AG20443 (cell line): ENCODE results near the gene MYL6B.
"Not testable (repeated sequence)": the region's sequence is repeated elsewhere in the genome, so short reads cannot be mapped to it uniquely, and the experiment has no call there.

ENCODE experiments used
- DNase-seq: peaks from one replicate; pipeline ENCODE4 v3.0.0; 2012; ENCODE audit warnings: low spot score, mixed read lengths

MYL6B gene

DNA sequence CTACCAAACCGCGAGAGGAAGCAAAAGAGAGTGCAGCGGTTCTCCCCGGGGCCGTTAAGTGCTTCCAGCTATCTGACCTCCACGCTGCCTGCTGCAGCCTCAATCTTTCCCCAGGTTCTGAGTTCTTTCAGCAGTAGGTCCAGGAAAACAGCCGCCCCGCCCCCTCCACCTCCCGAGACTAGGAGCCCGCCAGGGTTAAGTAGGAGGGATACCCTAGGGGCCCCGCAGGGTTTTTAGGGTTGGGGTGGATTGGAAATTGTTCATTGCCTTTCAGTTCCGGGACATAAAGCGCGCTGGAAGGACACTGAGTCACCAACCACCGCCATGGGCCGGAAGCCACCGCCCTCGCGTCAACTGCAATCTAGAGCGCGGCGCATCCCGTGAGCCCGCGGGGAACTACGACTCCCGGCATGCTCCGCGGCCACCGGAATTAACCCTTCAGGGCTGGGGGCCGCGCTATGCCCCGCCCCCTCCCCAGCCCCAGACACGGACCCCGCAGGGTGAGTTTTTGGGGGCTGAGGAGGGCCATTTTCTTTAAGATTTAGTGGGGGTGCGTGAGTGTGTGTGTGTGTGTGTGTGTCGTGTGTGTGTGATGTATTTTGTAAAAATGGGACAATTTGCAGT, at the start of gene MYL6B:
MYL6B (plus strand) TSS at position 456 of the 624 bp plus-strand sequence. CDS start 1,332 bp downstream, outside the sequence.
- peak; percentile 96 for DNase-seq

DNA sequence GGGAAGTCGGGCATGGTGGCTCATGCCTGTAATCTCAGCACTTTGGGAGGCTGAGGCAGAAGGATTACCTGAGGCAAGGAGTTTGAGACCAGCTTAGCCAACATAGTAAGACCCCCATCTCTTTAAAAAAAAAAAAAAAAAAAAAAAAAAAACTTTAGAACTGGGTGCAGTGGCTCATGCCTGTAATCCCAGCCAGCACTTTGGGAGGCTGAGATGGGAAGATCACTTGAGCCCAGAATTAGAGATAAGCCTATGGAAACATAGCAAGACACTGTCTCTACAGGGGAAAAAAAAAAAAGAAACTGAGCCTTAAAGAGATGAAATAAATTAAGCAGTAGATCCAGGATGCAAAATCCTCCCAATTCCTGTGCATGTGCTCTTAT, 49.7 kb upstream of the MYL6B start:
- DNase-seq: no peak

DNA sequence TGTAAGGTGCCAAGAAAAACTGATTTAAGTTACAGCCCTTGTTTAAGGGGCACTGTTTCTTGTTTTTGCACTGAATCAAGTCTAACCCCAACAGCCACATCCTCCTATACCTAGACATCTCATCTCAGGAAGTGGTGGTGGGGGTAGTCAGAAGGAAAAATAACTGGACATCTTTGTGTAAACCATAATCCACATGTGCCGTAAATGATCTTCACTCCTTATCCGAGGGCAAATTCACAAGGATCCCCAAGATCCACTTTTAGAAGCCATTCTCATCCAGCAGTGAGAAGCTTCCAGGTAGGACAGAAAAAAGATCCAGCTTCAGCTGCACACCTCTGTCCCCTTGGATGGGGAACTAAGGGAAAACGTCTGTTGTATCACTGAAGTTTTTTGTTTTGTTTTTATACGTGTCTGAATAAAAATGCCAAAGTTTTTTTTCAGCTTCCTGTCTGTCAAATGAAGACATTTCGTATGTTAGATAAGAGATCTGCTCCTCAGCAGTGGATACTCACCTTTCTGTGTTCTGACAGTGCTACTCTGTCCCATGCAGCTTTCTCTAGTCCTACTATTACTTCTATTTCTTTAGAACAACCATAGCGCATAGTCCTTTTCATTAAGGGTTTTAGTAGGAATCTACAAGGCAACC, 49.2 kb upstream of the MYL6B start:
- no peak for DNase-seq

DNA sequence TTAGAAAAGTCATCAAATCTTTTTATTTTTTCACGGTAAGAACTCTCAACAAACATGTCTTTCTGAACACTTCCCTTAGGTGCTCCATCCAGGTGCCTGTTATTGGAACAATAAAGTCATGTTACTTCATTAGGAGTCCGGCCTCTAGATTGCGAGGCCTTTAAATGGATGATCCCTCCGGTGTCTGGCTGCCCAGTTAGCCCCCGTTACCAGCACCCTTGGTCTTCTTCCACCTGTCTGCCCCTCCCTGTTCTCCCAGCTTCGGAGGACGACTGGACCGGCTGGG, 48.6 kb upstream of the MYL6B start:
- no peak for DNase-seq

DNA sequence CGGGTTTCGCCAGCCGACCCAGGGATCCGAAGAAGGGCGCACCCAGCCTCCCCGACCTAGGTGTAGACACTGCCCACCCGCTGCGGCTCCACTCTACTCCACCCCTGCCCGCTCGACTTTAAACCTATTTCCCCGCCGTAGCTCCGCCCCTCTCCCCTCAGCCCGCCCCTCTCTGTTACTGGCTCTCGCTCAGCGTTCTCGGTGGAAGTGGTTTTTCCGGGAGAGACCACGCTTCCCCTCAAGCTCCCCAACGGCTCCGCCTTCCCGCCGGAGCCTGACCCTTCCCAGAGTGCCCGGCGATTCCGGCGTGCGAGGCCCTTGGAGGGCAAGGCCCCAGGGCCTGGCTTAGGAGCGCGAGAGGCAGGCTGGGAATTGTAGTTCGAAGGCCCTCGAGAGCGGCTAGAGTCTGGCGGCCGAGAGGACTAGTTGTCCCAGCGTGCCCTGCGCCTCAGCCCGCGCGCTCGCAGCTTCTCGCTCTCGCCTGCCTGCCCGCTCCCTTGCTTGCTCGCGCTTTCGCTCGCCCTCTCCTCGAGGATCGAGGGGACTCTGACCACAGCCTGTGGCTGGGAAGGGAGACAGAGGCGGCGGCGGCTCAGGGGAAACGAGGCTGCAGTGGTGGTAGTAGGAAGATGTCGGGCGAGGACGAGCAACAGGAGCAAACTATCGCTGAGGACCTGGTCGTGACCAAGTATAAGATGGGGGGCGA, 48.1 kb upstream of the MYL6B start, which contains the start of gene PA2G4:
PA2G4 (plus strand) TSS at position 451 of the 706 bp plus-strand sequence; CDS start at position 630, 179 bp downstream.
- DNase-seq: peak; percentile 98

DNA sequence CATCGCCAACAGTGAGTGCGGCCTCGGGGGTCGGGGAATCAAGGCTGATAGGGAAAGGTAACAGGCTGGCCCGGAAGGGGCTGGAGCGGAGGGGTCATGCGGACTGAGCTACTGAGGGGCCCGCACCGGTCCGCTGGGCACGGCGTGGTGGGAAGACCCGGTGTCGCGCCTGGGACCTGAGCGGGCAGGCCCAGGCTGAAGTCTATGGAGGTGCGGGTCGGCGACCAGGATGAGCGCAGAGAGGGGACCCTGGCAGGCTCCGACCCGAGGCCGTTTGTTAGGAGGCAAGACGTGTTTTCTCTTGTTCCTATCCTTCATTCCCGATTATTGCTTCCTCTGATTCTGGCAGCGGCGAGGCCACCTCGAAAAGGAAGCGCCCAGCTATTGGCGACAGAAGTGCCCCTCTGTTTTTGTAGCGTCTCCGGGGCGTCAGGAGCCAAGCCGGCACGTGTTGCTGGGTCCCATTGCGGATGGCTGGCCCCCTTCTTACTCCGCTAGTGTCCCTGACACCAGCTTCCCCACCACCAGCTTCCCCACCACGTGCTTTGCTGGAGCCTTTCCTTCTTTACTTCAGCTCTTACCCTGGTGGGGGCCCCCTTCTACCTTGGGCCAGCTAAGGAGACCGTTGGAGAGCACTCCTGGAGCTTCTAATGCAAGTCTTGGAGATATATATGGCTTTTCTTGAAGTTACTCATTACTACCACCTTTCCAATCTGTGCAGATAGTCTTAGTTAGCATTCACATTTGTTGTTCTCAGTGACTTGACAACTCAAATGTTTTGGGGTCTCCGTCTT, 47.4 kb upstream of the MYL6B start:
- DNase-seq: peak; percentile 25

DNA sequence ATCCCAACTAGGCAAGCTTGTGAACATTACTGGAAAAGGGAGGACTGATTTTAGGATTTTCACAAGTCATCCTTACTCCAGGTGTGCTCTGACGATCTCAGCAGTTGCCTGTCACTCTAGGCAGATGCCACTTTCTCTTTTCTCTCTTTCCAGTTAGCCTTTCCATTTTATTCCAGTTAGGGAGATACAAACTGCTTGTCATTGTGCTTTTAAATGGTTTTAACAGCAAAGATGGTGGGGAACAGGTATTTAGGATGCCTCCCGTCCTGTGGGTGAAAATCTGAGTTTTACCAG, 46.8 kb upstream of the MYL6B start:
- DNase-seq: no peak

DNA sequence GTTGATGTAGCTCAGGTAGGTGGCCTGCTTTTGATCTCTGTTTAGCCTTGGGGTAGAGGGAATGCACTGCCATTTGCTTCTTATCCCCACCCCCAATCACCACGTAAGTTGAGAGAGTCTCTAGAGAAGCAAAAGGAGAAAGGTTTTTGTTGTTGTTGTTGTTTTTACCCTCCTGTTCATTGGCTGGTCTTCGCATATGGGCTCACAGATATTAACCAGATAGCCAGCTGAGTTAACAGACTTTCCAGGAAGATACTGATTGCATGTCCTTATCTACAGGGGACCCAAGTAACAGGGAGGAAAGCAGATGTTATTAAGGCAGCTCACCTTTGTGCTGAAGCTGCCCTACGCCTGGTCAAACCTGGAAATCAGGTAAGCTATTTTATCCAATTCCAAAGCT, 45.1 kb upstream of the MYL6B start:
- DNase-seq: no peak

DNA sequence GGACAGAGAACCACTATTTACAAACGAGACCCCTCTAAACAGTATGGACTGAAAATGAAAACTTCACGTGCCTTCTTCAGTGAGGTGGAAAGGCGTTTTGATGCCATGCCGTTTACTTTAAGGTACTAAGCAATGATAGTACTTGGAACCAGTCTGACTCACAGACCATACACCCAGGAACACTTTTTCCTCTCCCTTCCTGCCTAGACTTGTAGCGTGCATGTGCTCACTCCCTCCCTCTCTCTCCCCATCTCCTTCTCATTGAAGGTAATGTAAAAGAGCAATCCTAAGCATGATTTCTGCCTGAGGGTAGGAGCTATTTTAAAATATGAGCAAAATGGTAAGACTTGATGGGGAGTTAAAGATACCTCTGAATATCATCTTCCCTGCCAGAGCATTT, 41.8 kb upstream of the MYL6B start:
- no peak for DNase-seq

DNA sequence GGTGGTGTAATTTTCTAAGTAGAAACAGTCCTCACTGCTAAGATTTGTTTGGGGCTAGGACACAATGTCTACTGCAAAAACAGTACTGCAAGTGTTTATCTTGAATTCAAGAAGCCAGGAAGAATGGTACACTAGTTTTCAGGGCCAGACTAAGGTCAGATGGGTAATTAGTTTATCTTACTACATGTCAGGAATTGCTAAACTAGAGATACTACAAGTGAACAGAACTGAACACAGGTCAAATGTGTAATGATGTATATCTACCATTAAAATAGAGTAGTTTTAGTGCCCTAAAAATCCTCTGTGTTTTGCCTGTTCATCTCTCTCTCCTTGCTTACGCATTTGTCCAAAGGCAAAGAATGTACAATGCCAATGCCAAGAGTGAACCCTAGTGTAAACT, 38.3 kb upstream of the MYL6B start:
- DNase-seq: no peak

DNA sequence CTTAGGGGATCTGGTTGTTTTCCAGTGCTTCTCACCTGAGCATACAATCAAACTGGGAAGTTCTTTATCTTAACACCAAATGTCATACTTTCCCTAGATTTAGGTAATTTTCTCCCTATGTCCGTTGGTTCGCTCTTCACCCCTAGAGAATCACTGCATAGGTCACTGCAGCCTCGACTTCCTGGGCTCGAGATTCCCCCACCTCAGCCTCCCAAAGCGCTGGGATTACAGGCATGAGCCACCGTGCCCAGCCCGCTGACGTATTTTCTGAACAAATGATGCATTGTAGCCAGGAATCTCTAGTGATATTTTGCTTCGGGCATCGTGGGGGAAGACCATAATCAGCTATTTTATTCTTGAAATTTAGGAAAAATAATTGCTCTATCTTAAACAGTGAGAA, 37.1 kb upstream of the MYL6B start:
- DNase-seq: no peak

DNA sequence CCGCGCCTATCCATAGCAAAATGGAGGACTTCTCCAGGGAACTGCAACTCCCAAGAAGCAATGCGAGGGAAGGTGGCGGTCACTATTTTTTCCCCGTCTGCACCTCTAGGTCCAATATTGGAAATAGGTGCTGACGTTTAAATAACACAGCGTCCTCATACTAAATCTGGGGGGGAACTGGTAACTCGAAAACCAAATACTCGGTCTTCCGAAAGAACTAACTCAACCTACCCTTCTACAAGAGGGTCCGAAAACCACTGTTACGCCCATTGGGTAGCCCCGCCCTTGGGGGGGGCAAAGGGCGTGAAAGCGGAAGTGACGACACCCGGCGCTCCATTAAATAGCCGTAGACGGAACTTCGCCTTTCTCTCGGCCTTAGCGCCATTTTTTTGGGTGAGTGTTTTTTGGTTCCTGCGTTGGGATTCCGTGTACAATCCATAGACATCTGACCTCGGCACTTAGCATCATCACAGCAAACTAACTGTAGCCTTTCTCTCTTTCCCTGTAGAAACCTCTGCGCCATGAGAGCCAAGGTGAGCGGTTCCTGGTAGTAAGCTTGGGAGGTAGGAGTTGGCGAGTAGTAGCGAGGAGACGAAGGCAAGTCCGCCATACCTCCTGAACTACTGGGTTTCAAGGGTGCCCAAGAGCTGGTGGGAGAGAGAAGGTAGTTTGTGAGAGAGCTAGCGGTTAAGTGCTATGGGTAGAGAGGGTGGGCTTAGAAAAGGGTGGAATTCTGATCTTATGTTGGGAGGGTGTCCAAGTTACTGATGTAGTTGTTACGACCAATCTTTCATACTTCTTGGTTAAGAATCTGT, 35.9 kb upstream of the MYL6B start, which contains the start of gene RPL41:
RPL41 (plus strand) TSS at position 367 of the 815 bp plus-strand sequence.
- peak; percentile 89 for DNase-seq

DNA sequence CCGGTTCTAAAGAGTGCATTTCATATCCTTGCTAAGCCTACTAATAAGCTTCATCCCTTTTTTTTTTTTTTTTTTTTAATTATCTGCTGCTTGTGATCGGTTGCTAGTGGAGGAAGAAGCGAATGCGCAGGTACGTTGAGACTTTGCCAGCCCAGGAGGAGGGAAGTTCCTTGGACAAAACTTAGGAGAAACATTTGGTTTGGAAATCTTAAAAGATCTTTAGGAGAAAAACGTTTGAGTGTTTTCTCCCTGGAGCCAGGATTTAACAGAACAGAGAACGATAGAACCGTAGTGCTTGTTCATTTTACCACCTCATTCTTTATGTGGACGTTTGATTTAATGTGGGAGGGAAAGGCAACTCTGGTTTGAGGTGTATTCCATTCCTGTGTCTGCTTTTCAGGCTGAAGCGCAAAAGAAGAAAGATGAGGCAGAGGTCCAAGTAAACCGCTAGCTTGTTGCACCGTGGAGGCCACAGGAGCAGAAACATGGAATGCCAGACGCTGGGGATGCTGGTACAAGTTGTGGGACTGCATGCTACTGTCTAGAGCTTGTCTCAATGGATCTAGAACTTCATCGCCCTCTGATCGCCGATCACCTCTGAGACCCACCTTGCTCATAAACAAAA, 35.2 kb upstream of the MYL6B start:
- DNase-seq: not testable (repeated sequence)

DNA sequence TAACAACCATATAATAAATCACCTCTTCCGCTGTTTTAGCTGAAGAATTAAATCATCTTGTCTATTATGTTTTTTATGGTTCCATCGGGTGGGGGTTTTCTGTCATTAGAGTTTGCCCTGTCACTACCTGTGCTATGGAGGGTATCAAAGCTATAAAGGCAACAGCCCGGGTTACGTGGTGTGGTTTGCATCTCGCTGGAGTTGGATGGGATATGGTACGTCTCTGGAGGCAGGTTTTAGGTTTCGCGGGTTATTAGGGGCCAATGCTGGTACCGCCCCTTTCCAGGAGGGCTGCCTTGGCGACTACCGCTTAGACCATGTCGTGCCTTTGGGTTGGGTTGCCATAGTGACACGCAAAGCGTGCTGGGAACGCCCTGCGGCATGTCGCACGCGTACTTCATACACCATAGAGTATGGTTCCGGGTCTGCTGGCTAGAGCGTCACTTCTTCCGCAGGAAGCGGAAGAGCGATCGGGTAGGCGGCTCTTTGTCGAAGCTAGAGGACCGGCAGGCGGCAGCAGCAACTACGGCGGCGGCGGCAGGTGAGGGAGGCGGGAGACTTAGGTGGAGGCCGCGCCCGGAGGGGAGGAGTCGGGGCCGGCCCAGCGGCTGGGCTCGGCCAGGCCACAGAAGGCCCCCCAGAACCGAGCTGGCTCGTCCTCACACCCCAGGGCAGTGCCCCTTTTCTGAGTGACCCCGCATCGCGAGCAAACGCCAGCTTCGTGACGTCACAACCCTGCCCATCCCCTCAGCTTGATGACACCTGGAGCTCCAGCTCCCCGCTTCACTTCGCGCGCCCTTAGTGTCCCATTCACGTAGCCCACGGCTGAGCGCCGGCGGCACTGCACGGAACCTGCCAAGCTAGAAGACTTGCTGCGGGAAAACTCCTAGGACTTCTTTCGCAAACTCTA, 34.4 kb upstream of the MYL6B start, which contains the start of gene ZC3H10:
ZC3H10 (plus strand) TSS at position 489 of the 910 bp plus-strand sequence. CDS start 2,297 bp downstream, outside the sequence.
- peak; percentile 96 for DNase-seq

DNA sequence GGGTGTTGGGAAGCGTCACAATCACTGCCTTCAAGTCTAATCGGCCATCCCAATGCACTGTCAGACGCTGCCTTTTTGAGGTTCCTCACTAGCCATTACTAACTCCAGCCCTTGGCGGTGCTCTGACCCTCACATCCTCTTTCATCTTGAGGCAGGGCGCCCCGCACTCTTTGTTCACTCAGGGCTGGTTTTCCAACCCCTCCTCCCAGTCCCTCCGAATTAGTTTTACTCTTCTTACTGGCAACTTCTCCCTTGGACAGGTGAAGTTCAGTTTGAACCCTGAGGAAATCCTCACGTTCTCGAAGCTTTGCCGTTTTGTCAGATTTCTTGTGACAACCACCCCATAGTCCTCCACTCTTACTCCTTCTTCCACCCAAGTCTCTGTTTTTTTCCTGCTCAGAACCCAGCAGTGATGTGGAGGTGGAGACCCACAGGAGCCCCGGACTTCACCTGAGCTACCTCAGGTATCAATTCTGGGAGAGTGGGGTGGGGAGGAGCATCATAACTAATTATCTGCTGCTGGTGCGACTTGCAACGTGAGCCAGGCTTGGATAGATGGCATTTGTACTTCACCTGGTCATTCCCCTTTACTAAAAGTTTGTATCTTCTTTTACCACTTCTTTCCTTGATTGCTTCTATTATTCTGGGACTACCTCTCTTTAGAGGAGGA, 33.6 kb upstream of the MYL6B start:
- DNase-seq: no peak

DNA sequence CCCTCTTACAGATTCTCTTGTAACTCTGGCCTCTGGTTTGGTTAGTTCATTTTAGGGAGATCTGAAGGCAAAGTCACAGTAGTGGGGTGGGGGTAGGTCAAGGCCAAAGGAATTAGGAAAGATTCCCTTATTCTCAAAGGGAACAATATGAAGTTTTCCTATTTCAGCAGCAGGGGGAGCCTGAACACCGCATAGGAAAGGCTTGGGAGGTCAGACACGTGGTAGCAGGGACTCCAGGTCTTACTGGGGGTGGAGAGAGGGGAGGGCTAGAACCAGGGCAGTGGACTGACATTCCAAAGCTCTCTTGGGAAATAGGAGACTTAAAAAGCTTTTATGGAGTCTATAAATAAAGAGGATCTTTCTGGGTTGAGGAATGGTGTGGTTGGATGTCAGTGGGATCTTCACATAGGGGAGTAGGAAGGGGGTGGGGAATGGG, 33.0 kb upstream of the MYL6B start:
- peak; percentile 84 for DNase-seq

DNA sequence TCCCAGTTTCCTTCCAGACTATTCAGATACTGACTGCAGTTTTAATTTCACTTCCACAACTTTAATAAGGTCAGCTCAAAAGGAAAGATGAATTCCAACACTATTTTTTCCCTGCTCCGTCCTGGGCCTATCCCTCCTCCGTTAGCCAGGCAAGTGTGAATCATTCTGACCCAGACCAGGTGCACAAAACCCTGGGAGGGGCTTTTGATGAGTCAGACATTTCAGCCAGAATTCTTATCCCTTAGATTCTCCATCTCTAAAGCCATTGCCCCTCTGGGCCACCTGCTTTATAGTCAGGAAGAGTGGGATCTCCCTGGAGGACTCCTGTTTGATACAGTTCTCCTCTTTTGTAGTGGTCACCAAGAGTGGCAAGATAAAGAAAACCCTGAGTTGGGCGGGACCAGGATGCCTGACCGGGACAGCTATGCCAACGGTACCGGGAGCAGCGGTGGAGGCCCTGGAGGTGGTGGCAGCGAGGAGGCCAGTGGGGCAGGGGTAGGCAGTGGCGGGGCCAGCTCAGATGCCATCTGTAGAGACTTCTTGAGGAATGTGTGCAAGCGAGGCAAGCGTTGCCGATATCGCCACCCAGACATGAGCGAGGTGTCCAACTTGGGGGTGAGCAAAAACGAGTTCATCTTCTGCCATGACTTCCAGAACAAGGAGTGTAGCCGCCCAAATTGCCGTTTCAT, 32.1 kb upstream of the MYL6B start:
- no peak for DNase-seq

DNA sequence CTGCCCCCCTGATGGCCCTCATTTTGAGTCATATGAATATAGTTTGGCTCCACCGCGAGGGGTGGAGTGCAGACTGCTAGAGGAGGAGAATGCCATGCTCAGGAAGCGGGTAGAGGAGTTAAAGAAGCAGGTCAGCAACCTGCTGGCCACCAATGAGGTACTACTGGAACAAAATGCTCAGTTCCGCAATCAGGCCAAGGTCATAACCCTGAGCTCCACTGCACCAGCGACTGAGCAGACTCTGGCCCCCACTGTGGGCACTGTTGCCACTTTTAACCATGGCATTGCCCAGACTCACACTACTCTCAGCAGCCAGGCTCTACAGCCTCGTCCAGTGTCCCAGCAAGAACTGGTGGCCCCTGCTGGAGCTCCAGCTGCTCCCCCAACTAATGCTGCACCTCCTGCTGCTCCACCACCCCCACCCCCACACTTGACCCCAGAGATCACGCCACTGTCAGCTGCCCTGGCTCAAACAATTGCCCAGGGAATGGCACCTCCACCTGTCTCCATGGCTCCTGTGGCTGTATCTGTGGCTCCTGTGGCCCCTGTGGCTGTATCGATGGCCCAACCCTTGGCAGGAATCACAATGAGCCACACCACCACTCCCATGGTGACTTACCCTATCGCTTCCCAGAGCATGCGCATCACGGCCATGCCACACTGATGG, 31.1 kb upstream of the MYL6B start:
- DNase-seq: no peak
